GM15510 (cell line): ENCODE results near the gene MRLN.

ENCODE experiments used
- POLR2A ChIP-seq: IDR thresholded peaks from 3 replicates; pipeline ENCODE4 v1.6.1; 2011; ENCODE audit warnings: borderline replicate concordance; ENCODE audit not compliant: insufficient read length; ENCODE audit errors: extremely low read depth

Gene MRLN

DNA sequence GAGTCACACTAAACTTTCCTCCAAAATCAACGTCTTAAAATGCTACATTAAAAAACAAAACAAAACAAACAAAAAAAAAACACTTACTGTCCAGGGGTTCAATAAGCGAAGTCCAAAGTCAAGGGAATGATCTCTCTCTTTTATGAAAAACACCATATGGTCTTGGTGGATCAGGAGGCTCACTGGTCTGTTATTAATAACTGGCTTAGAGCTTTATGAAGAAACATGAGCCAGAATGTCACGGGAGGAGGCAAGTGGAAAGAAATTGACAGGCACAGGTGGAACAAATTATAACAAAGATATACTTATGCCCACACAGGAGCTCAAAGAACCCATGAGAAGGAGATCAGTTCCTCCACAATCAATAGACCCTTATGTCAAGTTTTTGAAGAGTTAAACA is at the start of gene MRLN:
Gene MRLN (minus strand): TSS at position 189 of the 400 bp plus-strand sequence.
- TF ChIP-seq POLR2A: no peak

DNA sequence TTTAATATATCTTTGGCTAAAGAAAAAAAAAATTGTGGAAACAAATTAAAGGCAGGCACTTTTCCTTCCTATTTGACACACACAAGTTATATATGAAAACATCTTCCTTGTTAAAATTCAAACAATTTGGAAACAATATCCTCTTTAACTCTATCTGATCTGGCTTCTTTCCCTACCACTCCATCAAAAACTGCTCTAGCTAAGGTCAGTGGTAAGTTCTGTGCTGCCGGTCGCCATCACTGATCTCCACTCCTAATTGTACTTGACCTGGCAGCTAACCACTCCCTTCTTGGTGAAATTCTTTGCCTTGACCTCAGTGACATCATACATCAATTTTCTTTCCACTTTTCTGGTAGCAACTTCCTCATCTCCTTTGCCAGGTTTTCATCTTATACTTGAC is 47.9 kb upstream of the MRLN start:
- TF ChIP-seq POLR2A: no peak

DNA sequence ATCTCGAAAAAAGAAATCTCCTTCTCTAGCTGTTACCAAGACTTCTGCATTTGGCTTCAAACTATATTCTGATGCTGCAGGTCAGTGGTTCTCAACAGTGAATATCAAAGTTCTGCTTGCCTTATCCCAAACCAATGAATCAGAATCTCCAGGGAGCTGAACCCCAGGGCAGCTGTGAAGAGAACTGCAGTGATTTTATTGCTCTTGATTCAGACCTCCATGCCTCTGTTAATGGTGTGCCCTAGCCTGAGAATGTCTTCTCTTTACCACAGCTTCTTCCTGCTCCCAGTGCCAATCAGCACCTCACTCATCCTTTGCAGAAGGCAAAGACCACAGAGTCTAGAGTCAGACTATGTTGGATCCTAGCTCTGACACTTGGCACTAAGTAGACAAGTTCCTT is 46.2 kb upstream of the MRLN start:
- no peak for TF ChIP-seq POLR2A

DNA sequence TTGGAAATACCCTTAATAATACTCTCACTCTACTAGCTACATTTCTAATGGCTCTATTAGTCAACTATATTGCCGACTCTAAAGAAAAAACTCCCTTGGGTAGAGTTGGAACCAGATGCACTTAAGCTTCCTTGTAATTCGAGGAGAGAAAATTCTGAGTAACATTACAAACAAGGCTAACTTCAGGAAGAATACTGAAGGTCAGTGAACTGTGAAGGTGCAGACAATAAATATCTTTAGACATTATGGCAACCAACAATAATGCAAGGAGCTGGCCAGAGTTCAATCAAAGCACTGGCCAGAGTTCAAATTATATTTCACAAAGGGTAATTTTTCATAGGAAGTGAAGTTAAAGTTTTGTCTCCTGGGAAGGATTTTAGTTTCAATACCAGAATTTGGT is 40.7 kb upstream of the MRLN start:
- no peak for TF ChIP-seq POLR2A

DNA sequence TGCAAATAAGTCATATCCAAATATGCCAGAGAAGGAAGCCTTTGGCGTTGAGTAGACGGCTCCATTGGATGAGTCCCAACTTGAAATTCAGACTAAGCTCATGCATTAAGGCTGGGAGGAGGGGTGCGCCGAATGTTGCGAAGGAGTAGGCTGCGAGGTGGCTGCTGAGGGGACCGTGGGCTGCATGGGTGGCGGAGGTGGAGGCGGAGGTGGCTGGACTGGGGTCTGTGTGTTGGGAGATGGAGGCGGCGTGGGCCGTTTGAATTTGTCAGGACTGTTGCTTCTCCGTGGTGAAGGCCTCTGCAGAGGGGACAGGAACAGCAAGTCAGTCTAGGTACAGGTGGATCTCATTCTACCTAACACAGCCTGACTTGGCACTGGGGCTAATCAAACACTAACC is 39.6 kb upstream of the MRLN start:
- TF ChIP-seq POLR2A: no peak

DNA sequence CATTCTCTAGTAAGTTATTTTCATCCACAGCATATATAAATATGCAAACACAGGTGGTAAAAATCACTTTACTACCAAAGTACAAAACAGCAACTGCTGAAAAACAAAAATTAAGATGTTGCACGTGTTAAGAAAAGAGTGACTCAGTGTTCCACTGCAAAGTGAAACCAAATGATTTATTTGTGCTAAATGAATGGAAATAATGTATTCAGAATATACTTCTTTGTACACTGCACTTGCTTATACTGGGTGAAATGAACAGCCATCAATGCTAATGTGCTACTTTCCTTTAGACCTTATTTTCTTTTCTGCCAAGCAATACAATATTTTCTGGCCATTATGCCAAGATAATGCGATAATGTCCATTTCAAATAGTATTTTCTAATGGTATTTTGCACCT is 38.3 kb upstream of the MRLN start:
- TF ChIP-seq POLR2A: no peak

DNA sequence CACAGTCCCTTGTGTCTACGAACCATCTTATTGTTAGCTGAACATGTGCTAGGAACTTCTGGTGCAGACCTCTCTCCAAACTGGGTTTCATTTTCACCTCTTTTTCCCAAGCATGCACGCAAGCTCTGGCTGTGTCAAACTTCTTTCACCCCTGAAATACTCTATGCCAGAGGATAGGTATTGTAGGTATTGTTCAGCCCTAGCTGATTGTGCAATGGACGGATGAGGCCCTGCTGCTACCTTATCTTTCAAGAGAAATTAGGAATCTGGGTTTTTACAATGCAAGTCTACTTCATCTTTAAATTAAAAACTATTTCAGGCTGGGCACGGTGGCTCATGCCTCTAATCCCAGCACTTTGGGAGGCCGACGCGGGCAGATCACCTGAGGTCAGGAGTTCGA is 28.3 kb upstream of the MRLN start:
- no peak for TF ChIP-seq POLR2A

DNA sequence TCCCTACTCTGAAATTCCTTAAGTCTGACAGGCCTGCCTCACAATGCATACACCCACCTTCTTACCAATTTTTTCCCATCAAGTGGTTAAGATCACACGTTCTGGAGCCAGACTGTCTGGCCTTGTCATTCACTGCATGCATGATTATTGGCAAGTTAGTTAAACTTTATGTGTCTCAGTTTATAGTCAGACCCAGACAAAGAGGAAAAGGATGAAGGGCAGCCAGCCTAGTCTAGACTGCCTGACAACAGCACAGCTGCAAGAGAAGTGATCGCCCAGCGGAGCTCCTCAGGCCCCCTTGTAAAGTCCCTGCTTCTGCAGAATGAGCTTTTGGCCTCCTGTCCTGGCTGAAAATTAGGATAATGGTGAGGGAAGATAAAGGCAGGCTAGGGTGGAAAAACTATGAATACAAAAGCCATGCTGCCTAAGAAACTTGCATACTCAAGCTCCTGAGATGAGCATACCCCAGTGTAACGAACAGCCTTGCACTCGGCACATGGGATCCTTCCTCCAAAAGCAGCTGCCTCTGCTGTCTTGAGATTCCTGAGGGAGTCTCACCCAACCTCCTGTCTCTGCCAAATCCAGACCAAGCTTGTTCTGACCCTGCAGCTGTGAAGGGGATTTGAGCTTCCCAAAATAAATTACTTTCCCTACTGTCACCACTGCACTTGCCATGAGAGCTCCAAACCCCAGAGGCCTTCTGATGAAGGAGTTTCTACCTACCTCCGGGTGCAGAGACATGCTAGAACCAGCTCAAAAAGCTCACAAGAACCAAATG is 26.7 kb upstream of the MRLN start:
- TF ChIP-seq POLR2A: no peak

DNA sequence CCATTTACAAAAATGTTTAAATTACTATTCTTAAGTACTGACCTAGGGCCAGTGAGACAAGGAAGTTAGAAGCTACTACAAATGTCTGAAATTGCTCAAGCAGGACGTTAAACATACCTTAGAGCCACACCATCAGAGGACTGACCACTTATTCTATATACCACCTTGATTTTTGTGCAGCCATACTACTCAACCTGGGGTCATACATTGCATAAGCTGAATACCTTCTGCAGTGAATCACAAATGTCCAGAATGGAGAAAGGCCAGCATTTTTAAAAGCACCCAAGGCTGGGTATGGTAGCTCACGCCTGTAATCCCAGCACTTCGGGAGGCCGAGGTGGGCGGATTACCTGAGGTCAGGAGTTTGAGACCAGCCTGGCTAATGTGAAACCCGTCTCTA is 21.2 kb upstream of the MRLN start:
- TF ChIP-seq POLR2A: no peak

DNA sequence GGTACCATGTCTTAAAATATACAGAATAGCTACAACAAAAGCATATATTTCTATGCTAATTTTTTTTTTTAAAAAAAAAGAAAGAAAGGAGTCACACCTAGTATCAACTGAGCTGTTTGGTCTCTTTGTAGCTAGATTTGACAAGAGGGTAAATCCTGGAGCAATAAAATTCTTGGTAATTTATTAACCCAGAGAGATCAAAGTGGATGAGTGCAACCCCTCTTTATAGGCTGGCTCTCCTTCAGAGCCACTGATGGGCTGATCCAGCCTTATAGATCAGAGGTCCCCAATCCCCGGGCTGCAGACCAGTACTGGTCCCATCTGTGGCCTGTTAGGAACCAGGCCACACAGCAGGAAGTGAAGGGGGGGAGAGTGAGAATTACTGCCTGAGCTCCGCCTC is 19.8 kb upstream of the MRLN start:
- no peak for TF ChIP-seq POLR2A

DNA sequence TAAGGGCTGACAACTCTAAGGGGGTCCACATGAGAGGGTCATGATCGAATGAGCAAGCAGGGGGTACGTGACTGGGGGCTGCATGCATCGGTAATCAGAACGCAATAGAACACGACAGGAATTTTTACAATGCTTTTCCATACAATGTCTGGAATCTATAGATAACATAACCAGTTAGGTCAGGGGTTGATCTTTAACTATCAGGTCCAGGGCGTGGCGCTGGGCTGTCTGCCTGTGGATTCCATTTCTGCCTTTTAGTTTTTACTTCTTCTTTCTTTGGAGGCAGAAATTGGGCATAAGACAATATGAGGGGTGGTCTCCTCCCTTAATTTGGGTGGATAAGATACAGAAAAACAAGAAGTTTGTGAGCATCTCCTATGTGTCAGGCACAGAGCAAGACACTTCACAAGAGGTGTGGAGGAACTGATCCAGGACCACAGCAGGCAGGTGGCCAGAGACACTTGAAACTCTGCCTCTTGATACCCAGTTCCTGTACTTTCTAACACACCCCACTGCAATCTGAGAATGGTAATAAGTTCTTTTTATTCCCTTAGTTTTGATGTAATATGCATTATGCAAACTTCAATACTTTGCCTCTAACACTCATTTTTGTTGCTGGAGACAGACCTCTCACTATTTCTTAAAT is 18.0 kb upstream of the MRLN start:
- TF ChIP-seq POLR2A: no peak

DNA sequence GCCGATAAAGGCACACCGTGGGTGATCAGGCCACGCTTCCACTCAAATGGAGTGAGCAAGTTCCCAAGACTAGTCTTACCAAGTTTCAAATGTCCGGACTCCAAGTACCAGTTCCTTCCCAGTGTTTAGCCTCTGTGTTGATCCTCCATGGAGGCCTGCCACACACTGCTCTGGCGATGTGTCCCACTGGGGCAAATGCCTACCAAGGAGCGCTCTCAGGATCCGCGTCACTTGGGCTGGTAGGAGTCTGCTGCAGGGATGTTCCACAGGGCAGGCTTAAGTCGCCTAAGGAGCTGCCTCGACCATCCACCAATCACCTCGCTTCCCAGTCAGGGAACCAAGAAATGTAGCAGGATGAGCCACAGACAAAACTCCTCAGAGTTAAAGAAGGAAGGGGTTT is 17.4 kb upstream of the MRLN start:
- TF ChIP-seq POLR2A: no peak

DNA sequence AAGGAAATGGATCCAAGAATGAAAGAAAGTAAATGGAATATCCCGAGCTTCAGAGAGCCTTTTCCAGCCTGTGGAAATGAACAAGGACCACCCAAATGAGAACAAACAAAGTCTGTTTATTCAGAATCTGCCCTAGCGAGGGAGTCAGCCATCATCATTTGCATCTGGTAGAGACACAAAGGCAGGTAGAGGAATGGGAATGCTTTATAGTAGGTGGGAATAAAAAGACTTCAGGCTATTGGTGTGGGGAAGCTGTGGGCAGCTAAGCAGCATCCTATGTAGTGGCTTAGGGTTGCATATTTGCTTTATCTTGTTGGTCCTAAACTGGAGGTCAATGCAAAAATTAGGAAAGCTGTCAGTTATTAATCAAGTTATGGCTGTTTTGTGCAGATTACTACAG is 9.2 kb upstream of the MRLN start:
- TF ChIP-seq POLR2A: no peak

DNA sequence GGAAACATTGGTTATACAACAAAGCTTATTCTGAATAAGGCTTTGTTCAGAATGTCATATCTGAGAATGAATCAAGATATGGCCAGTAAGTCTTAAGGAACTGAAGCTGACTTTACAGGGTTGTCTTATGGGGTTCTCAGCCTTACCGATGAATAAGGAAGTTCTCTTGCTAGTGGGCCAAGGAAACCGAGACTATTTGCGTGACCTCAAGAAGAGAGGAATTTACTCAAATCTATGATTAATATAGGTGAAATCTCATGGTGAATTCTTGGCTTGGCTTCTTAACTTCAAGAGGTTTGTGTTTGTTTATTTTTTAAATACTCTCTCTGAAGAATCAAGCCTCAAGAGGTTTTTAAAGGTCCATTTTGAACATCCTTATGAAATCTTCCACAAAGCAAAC is 4.7 kb upstream of the MRLN start:
- TF ChIP-seq POLR2A: no peak

DNA sequence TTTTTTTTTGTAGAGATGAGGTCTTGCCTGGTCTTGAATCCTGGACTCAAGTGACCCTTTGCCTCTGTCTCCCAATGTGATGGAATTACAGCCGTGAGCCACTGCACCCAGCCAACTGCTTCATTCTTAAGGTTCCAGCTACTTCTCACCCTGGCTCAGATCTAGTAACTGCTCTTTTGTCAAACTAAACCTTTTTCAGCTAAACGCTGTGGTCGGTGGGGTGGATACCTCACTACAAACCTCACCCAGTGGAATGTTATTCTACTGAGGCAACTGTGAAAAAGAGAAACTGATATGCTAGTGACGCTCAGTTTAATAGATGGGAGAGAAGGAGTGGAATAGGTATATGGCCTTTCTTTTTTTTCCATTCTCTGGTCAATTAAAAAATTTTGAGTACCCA is 1.7 kb upstream of the MRLN start:
- TF ChIP-seq POLR2A: no peak

DNA sequence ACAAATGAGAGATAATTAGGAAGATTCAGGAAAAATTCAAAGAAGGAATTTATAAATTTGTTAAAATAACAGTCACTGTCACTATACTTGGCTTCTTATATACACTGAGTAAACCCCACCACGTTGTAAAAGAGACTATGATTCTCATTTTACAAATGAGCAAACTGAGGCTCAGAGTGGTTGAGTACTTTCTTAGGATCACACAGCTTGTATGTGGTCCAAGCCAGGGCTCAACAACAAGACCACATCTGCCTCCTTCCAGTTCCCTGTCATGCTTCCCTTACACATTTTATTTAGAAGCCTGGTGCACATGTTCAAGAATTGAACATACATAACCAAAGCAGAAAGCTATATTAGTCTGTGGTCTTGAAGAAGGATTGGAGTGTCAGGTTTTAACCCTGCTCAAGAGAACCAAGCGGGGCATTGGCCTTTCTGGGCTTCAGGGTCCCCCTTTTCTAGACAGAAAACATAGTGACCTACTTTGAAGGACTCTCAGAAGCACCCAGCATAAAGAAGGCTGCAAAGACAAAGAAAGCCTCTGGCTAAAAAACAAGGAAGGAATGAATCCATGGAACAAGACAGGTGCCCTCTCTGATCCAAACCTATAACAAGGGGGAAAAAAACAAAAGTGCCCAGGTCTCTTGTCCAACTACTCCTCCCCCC is 846 bp downstream of the MRLN start:
- no peak for TF ChIP-seq POLR2A
